Keratinocyte (primary cell): ENCODE data around the gene KPNA5. TPM values are rescaled to one million over a fixed set of nuclear protein-coding genes. Genes with fewer than 3 reads are reported as not detected.
A peak's percentile ranks its signal among the peaks of the same experiment; 100 is the strongest.

Experiments used
- DNase-seq: peaks from one replicate; pipeline ENCODE4 v3.0.0-alpha.2; 2011; ENCODE audit warnings: low read depth, missing footprints, low spot score
- FAIRE-seq: peaks from 2 replicates; lab custom pipeline; 2011; peaks lifted over from hg19 to GRCh38; lab: Jason Lieb, UNC
- H2AFZ ChIP-seq: 2 replicates; pipeline ENCODE4 v1.6.0; 2012; ENCODE audit warnings: low read length, control low read depth, inconsistent platforms; ENCODE audit not compliant: control insufficient read depth
- H3K27ac ChIP-seq: 2 replicates; pipeline ENCODE4 v1.5.1; 2011; ENCODE audit warnings: low read length; ENCODE audit not compliant: control insufficient read depth, insufficient read depth
- H3K27me3 ChIP-seq: 3 replicates; pipeline ENCODE4 v1.6.0; 2011; ENCODE audit warnings: low read length; ENCODE audit not compliant: control insufficient read depth, insufficient read depth; ENCODE audit errors: extremely low read depth
- H3K36me3 ChIP-seq, 2 experiments: 2 replicates in 1 of 2; 3 replicates in 1 of 2; pipeline ENCODE4 v1.5.1; 2011; ENCODE audit warnings: low read length in 2 of 2, mild to moderate bottlenecking in 1 of 2; ENCODE audit not compliant: control insufficient read depth in 2 of 2, insufficient read depth in 2 of 2; ENCODE audit errors: extremely low read depth in 1 of 2
- H3K4me1 ChIP-seq: 3 replicates; pipeline ENCODE4 v1.5.1; 2011; ENCODE audit warnings: low read length; ENCODE audit not compliant: control insufficient read depth, insufficient read depth; ENCODE audit errors: extremely low read depth
- H3K4me2 ChIP-seq: 3 replicates; pipeline ENCODE4 v1.6.0; 2011; ENCODE audit warnings: low read depth, low read length; ENCODE audit not compliant: control insufficient read depth, insufficient read depth; ENCODE audit errors: extremely low read depth
- H3K4me3 ChIP-seq, 3 experiments: fragments of 200-600 bp in 1 of 3; sonication (generic) in 1 of 3; 2 replicates in 2 of 3; 3 replicates in 1 of 3; pipeline ENCODE4 v1.5.1; 2011 to 2016; ENCODE audit warnings: low read length in 3 of 3, mild to moderate bottlenecking in 3 of 3, control low read depth in 2 of 3, inconsistent platforms in 1 of 3, low read depth in 1 of 3, mixed read lengths in 1 of 3, mixed run types in 1 of 3, moderate library complexity in 1 of 3; ENCODE audit not compliant: control insufficient read depth in 2 of 3, insufficient read depth in 2 of 3; ENCODE audit errors: extremely low read depth in 1 of 3
- H3K79me2 ChIP-seq: 2 replicates; pipeline ENCODE4 v1.6.0; 2012; ENCODE audit warnings: low read length; ENCODE audit not compliant: control insufficient read depth, insufficient read depth
- H3K9ac ChIP-seq: 3 replicates; pipeline ENCODE4 v1.6.0; 2011; ENCODE audit warnings: low read length; ENCODE audit not compliant: control insufficient read depth, insufficient read depth; ENCODE audit errors: extremely low read depth
- H3K9me1 ChIP-seq: 3 replicates; pipeline ENCODE4 v1.6.0; 2011; ENCODE audit warnings: low read length; ENCODE audit not compliant: control insufficient read depth, insufficient read depth; ENCODE audit errors: extremely low read depth
- H3K9me3 ChIP-seq: 2 replicates; pipeline ENCODE4 v1.5.1; 2012; ENCODE audit warnings: low read depth, low read length; ENCODE audit not compliant: control insufficient read depth
- H4K20me1 ChIP-seq: 3 replicates; pipeline ENCODE4 v1.6.0; 2011; ENCODE audit warnings: low read length; ENCODE audit not compliant: control insufficient read depth, insufficient read depth; ENCODE audit errors: extremely low read depth
- EZH2 ChIP-seq: IDR thresholded peaks from one replicate; pipeline ENCODE4 v1.6.1; 2012; ENCODE audit warnings: inconsistent platforms, mild to moderate bottlenecking, low read length, moderate library complexity
- dilution Hi-C: fragments of 300-500 bp; cut with MboI; formaldehyde crosslinking; loops from one replicate; pipeline ENCODE4 v1.7.0; 2020; ENCODE audit warnings: low sequenced_read_pairs; ENCODE audit not compliant: extremely low pct_ligation_motif_present
- polyA minus RNA-seq, 3 experiments: library from RNA; depleted of rRNA, polyadenylated mRNA; stranded (reverse); fragments of >200 nt; gene quantifications; 1 replicate in 1 of 3; 2 replicates in 1 of 3; 3 replicates in 1 of 3; pipeline ENCODE4 v1.2.3, GENCODE V29; 2011
- polyA plus RNA-seq, 5 experiments: library from polyadenylated mRNA; depleted of rRNA in 3 of 5; stranded (reverse) in 3 of 5; stranded (forward) in 1 of 5; unstranded in 1 of 5; fragments of >200 nt; gene quantifications; 1 replicate in 1 of 5; 2 replicates in 3 of 5; 3 replicates in 1 of 5; pipeline versions ENCODE4 v1.2.1 to v1.2.3, GENCODE V29; 2011 to 2012; ENCODE audit warnings: missing spikeins in 2 of 5, low read depth in 1 of 5, low replicate concordance in 1 of 5
- TF ChIP-seq, protein P1 (sequence below), 3 experiments: IDR thresholded peaks in 1 of 3; conservative IDR thresholded peaks in 1 of 3; optimal IDR thresholded peaks in 1 of 3; 2 replicates in 2 of 3; 3 replicates in 1 of 3; pipeline versions ENCODE3 to v1.5.1; 2011; ENCODE audit warnings: low read length in 3 of 3, mild to moderate bottlenecking in 3 of 3, moderate library complexity in 2 of 3, control low read depth in 1 of 3, inconsistent platforms in 1 of 3; ENCODE audit not compliant: insufficient read depth in 2 of 3; ENCODE audit errors: extremely low read depth in 1 of 3

The KPNA5 gene
- polyA plus RNA-seq (1.7 to 3.1 TPM (median 1.7 TPM) in 3 replicates), polyA minus RNA-seq (0.62 to 2.4 TPM (median 1.8 TPM) in 3 replicates)
- polyA plus RNA-seq (2011; ENCODE audit: low read depth) = 3.1 TPM
- polyA plus RNA-seq (2011; cell fraction: cytosol; rRNA removed) = 1.1 and 2.1 TPM in 2 replicates
- polyA plus RNA-seq (2011; cell fraction: nucleus; rRNA removed) = 2.7 and 3.1 TPM in 2 replicates
- polyA plus RNA-seq (2012; ENCODE audit: low replicate concordance) = 0.99 and 1.9 TPM in 2 replicates
- 2.7 TPM for polyA minus RNA-seq (2011; cell fraction: cytosol; rRNA and poly(A)+ RNA removed)
- 2.4 and 5.2 TPM in 2 replicates for polyA minus RNA-seq (2011; cell fraction: nucleus; rRNA and poly(A)+ RNA removed)

DNA sequence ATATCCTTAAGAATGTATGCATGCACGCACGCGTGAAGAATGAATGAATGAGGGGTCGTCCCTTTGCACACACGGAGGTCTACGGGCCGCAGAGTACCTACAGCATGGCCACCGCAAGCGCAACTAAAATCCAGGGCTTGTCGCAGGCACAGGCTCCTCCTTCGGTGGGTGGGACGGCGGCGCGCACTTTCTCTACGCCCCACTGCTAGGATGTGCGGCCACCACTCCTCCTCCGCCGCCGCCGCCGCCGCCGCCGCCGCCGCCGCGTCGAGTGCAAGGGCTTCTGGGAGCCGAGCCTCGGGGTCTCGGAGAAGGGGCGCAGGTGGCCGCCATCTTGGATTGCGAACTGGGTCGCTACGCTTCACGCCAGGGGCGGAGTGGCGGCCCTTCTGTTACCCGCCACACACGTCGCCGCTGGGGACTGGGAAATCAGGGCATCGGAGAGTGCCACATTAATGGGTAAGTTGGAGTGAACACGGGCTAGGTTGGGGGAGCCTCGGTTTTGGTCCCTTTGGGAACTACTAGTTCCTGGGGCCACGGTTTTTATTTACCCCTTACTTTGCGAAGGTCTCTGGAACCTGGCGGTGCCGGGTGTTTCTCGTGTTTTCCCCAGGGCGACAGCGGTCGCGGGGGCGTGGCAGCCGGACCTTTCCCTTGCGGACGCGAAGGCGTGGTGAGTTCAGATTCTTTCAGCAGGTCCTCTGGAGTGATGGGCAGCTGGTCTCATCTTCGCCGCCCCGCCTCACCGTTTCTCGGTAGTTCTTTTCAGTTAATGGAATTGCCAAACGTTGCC lies at the start of gene KPNA5:
TSS of gene KPNA5 (plus strand) at position 332 of the 793 bp plus-strand sequence. CDS start at position 456, 124 bp downstream.
- Histone ChIP-seq H4K20me1 (no peaks in the 10 kb centered on the region), H3K4me2 (peak within 1 kb of the TSS; percentile 96), H3K27me3 (no peaks in the 10 kb centered on the region), H3K4me3 (peak within 1 kb of the TSS; percentile 68 to 96 (median 78)), H3K9me1 (no peaks in the 10 kb centered on the region), H3K36me3 (no peaks in the 10 kb centered on the region), H3K27ac (peak within 1 kb of the TSS; percentile 56), H3K4me1 (peaks cover 9% of the 10 kb centered on the region), H3K9me3 (no peaks in the 10 kb centered on the region), H2AFZ (peak within 1 kb of the TSS; percentile 100), H3K9ac (peak within 1 kb of the TSS; percentile 75), H3K79me2 (peaks cover 5% of the 10 kb centered on the region)
- FAIRE-seq = peak; percentile 29
- no peak for DNase-seq
- dilution Hi-C loops = no loop called here
- TF ChIP-seq, protein P1, sequence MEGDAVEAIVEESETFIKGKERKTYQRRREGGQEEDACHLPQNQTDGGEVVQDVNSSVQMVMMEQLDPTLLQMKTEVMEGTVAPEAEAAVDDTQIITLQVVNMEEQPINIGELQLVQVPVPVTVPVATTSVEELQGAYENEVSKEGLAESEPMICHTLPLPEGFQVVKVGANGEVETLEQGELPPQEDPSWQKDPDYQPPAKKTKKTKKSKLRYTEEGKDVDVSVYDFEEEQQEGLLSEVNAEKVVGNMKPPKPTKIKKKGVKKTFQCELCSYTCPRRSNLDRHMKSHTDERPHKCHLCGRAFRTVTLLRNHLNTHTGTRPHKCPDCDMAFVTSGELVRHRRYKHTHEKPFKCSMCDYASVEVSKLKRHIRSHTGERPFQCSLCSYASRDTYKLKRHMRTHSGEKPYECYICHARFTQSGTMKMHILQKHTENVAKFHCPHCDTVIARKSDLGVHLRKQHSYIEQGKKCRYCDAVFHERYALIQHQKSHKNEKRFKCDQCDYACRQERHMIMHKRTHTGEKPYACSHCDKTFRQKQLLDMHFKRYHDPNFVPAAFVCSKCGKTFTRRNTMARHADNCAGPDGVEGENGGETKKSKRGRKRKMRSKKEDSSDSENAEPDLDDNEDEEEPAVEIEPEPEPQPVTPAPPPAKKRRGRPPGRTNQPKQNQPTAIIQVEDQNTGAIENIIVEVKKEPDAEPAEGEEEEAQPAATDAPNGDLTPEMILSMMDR (optimal IDR thresholded peaks at IDR 0.05 in 1 of 3, IDR thresholded peaks at IDR 0.05 in 1 of 3, conservative IDR thresholded peaks at IDR 0.05 in 1 of 3; ENCODE audit: extremely low read depth in 1 of 3, insufficient read depth in 2 of 3, low read length in 3 of 3) = no peak
- TF ChIP-seq EZH2 = no peak

DNA sequence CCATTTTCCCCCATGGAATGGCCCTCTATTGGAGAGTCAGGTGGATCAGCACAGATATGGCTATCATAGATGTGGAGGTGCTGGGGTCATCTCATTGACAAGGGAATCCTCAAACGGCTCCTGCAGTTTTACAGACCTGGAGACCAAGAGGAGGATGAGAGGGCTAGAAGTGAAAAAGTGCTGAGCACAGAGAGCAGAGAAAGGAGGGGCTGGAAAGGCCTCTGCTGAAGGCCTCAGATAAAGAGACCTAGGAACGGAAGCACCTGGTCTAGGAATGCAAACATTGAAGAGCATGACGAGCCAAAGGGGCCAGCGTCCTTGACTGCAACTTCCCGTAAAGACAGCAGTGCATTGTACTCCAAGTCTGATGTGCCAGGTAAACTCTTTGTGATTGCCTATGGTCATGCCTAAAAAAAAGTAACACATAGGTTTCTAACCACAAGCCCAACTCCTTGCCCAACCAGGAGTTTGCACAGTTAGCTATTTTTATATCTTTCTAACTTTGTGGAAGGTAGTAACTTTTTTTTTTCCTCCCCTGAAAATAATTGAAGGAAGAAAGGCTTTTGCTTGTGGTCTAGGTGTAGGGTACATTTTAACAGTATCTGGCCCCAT lies 49.5 kb upstream of the KPNA5 start:
- Histone ChIP-seq H3K9me1 (no peaks in the 10 kb centered on the region), H3K27ac (no peak overlapping the region), H3K36me3 (peaks cover 0 to 5% of the 10 kb centered on the region in 2 experiments), H3K79me2 (no peaks in the 10 kb centered on the region), H3K4me3 (no peak overlapping the region), H3K9ac (no peak overlapping the region), H3K4me2 (no peak overlapping the region), H3K9me3 (no peaks in the 10 kb centered on the region), H3K4me1 (no peaks in the 10 kb centered on the region), H4K20me1 (no peaks in the 10 kb centered on the region), H2AFZ (no peak overlapping the region), H3K27me3 (no peaks in the 10 kb centered on the region)
- DNase-seq = no peak
- FAIRE-seq = no peak
- TF ChIP-seq, protein P1 (optimal IDR thresholded peaks at IDR 0.05 in 1 of 3, IDR thresholded peaks at IDR 0.05 in 1 of 3, conservative IDR thresholded peaks at IDR 0.05 in 1 of 3; ENCODE audit: extremely low read depth in 1 of 3, insufficient read depth in 2 of 3, low read length in 3 of 3) = no peak
- no peak for TF ChIP-seq EZH2
- dilution Hi-C loops = no loop called here
